Spinal cord (tissue), 10 donors: ENCODE data around the gene MCM3. TPM values are rescaled to one million over a fixed set of nuclear protein-coding genes. Genes with fewer than 3 reads are reported as not detected.

Experiments used
- DNase-seq, 6 donors: peaks; one replicate each; pipeline versions ENCODE4 v3.0.0 to v3.0.0-alpha.2; 2013 to 2015; ENCODE audit warnings: low spot score in 6 of 6, low read depth in 4 of 6
- H3K27ac ChIP-seq: one replicate; pipeline ENCODE4 v1.5.1; 2013; ENCODE audit warnings: low read depth, low read length, control low read depth
- H3K27me3 ChIP-seq: one replicate; pipeline ENCODE4 v1.6.1; 2013; ENCODE audit warnings: low read length; ENCODE audit not compliant: control insufficient read depth, insufficient read depth
- H3K36me3 ChIP-seq: one replicate; pipeline ENCODE4 v1.6.1; 2013; ENCODE audit warnings: low read length; ENCODE audit not compliant: control insufficient read depth, insufficient read depth
- H3K4me1 ChIP-seq: one replicate; pipeline ENCODE4 v1.6.1; 2013; ENCODE audit warnings: low read length; ENCODE audit not compliant: control insufficient read depth, insufficient read depth
- H3K4me3 ChIP-seq: one replicate; pipeline ENCODE4 v1.5.1; 2013; ENCODE audit warnings: low read depth, low read length, control low read depth
- H3K9me3 ChIP-seq: one replicate; pipeline ENCODE4 v1.6.1; 2013; ENCODE audit warnings: low read length; ENCODE audit not compliant: control insufficient read depth, insufficient read depth
- WGBS: methylation state at CpG from one replicate; pipeline ENCODE4 v1.1.5; 2013; ENCODE audit warnings: missing lambda C conversion rate; ENCODE audit not compliant: insufficient coverage; 5-methylcytosine and 5-hydroxymethylcytosine counted together
- polyA plus RNA-seq, 2 donors: library from polyadenylated mRNA; unstranded; fragments of 120-200 nt; gene quantifications; one replicate each; pipeline ENCODE4 v1.2.1, GENCODE V29; 2013; ENCODE audit not compliant: insufficient read length in 2 of 2
- total RNA-seq, 2 donors: library from RNA; depleted of rRNA in 1 of 2; stranded (reverse); fragments of 120-200 nt in 1 of 2; fragments of >200 nt in 1 of 2; gene quantifications; one replicate each; pipeline versions ENCODE4 v1.2.3 to v1.2.4, GENCODE V29; 2013 to 2014
- donor health status: healthy.

The MCM3 gene
- total and polyA plus RNA-seq, 4 donors, result 31.9 to 61.4 (median 35.2) TPM

- no peaks in the 10 kb centered on the region for H3K27me3 ChIP-seq
- H3K27ac ChIP-seq, result no peak overlapping the region
- peaks cover 5% of the 10 kb centered on the region for H3K36me3 ChIP-seq
- no peaks in the 10 kb centered on the region for H3K9me3 ChIP-seq
- DNase-seq, result no peak
- no peak overlapping the region for H3K4me3 ChIP-seq
- 92% methylated on average over 1 of the region's 3 CpGs for WGBS
- no peaks in the 10 kb centered on the region for H3K4me1 ChIP-seq
Measured at GRCh38 chr6:52260634-52261033, 23.9 kb downstream of the MCM3 start.

- Histone ChIP-seq H3K36me3 (no peaks in the 10 kb centered on the region), H3K27me3 (no peaks in the 10 kb centered on the region), H3K27ac (no peak overlapping the region), H3K4me1 (no peaks in the 10 kb centered on the region), H3K9me3 (no peaks in the 10 kb centered on the region), H3K4me3 (no peak overlapping the region)
- WGBS, result 94% methylated on average over 2 of the region's 2 CpGs
- DNase-seq, result no peak
Measured at GRCh38 chr6:52255434-52255833, 29.1 kb downstream of the MCM3 start.

GRCh38 chr6:52254731-52255378, 29.7 kb downstream of the MCM3 start:
- no CpG with 5 or more reads among the region's 8 CpGs for WGBS
- H3K4me3 ChIP-seq, result no peak overlapping the region
- no peaks in the 10 kb centered on the region for H3K36me3 ChIP-seq

GRCh38 chr6:52253494-52253893, 31.0 kb downstream of the MCM3 start:
- DNase-seq, result no peak
- Histone ChIP-seq H3K4me1 (no peaks in the 10 kb centered on the region), H3K27me3 (no peaks in the 10 kb centered on the region), H3K36me3 (no peaks in the 10 kb centered on the region), H3K9me3 (no peaks in the 10 kb centered on the region), H3K27ac (no peak overlapping the region), H3K4me3 (no peak overlapping the region)
- 73% methylated on average over 6 of the region's 9 CpGs for WGBS

More at GRCh38 chr6:52254731-52255378, 29.7 kb downstream of the MCM3 start:
- Histone ChIP-seq H3K9me3 (no peaks in the 10 kb centered on the region), H3K27ac (no peak overlapping the region), H3K4me1 (no peaks in the 10 kb centered on the region), H3K27me3 (no peaks in the 10 kb centered on the region)
- DNase-seq, result no peak

- H3K27ac ChIP-seq, result no peak overlapping the region
- no peaks in the 10 kb centered on the region for H3K36me3 ChIP-seq
- no peaks in the 10 kb centered on the region for H3K4me1 ChIP-seq
- no peak overlapping the region for H3K4me3 ChIP-seq
- H3K9me3 ChIP-seq, result no peaks in the 10 kb centered on the region
- DNase-seq, result no peak
- H3K27me3 ChIP-seq, result no peaks in the 10 kb centered on the region
Measured at GRCh38 chr6:52251113-52251512, 33.4 kb downstream of the MCM3 start.

- Histone ChIP-seq H3K36me3 (no peaks in the 10 kb centered on the region), H3K27ac (no peak overlapping the region), H3K9me3 (no peaks in the 10 kb centered on the region), H3K4me3 (no peak overlapping the region), H3K4me1 (no peaks in the 10 kb centered on the region), H3K27me3 (no peaks in the 10 kb centered on the region)
- WGBS, result 67% methylated on average over 1 of the region's 2 CpGs
- no peak for DNase-seq
Measured at GRCh38 chr6:52249078-52249477, 35.5 kb downstream of the MCM3 start.

- H3K4me1 ChIP-seq, result no peaks in the 10 kb centered on the region
- WGBS, result no CpG with 5 or more reads among the region's 1 CpG
- no peak for DNase-seq
- H3K36me3 ChIP-seq, result no peaks in the 10 kb centered on the region
- H3K27ac ChIP-seq, result no peak overlapping the region
- no peaks in the 10 kb centered on the region for H3K9me3 ChIP-seq
- H3K27me3 ChIP-seq, result no peaks in the 10 kb centered on the region
- no peak overlapping the region for H3K4me3 ChIP-seq
Measured at GRCh38 chr6:52245425-52245824, 39.1 kb downstream of the MCM3 start.

GRCh38 chr6:52244400-52244799, 40.1 kb downstream of the MCM3 start, which contains the start of gene IL17F:
Gene IL17F (minus strand): TSS chr6:52244500. CDS start chr6:52244429, 71 bp downstream.
- Histone ChIP-seq H3K36me3 (no peaks in the 10 kb centered on the region), H3K4me1 (no peaks in the 10 kb centered on the region), H3K27ac (no peak within 1 kb of the TSS), H3K9me3 (no peaks in the 10 kb centered on the region), H3K4me3 (no peak within 1 kb of the TSS), H3K27me3 (no peaks in the 10 kb centered on the region)
- no peak for DNase-seq
- WGBS, result 90% methylated on average over 2 of the region's 5 CpGs

GRCh38 chr6:52243282-52243893, 41.2 kb downstream of the MCM3 start:
- DNase-seq, result no peak
- H3K36me3 ChIP-seq, result no peaks in the 10 kb centered on the region
- no peaks in the 10 kb centered on the region for H3K9me3 ChIP-seq
- no peaks in the 10 kb centered on the region for H3K27me3 ChIP-seq
- 100% methylated on average over 4 of the region's 4 CpGs for WGBS
- no peak overlapping the region for H3K4me3 ChIP-seq
- H3K4me1 ChIP-seq, result no peaks in the 10 kb centered on the region
- H3K27ac ChIP-seq, result no peak overlapping the region

- no CpG with 5 or more reads among the region's 2 CpGs for WGBS
- Histone ChIP-seq H3K27me3 (no peaks in the 10 kb centered on the region), H3K27ac (no peak overlapping the region), H3K36me3 (no peaks in the 10 kb centered on the region), H3K4me3 (no peak overlapping the region), H3K9me3 (no peaks in the 10 kb centered on the region), H3K4me1 (no peaks in the 10 kb centered on the region)
- DNase-seq, result no peak
Measured at GRCh38 chr6:52241819-52242218, 42.7 kb downstream of the MCM3 start.
